Transverse colon (tissue), 4 donors: ENCODE data around the gene TBC1D8.

ENCODE experiments used
- CTCF ChIP-seq, 5 experiments: fragments of 200-600 bp in 3 of 5; fragments of 450-650 bp in 2 of 5; sonication (generic) in 3 of 5; IDR thresholded peaks; 1 replicate in 2 of 5; 2 replicates in 3 of 5; pipeline ENCODE4 v1.5.1; 2016 to 2017; ENCODE audit warnings: antibody characterized with exemption in 5 of 5, inconsistent platforms in 3 of 5, mild to moderate bottlenecking in 2 of 5, moderate library complexity in 1 of 5
- EP300 ChIP-seq: sonication (generic); formaldehyde crosslinking; IDR thresholded peaks from one replicate; pipeline ENCODE4 v1.6.1; 2017; ENCODE audit warnings: antibody characterized with exemption, low read depth
- POLR2A ChIP-seq: fragments of 450-650 bp; IDR thresholded peaks from one replicate; pipeline ENCODE4 v1.6.1; 2016; ENCODE audit warnings: antibody characterized with exemption, mild to moderate bottlenecking, moderate library complexity
- POLR2AphosphoS5 ChIP-seq, 3 donors: sonication (generic); formaldehyde crosslinking; IDR thresholded peaks; one replicate each; pipeline ENCODE4 v1.6.1; 2016; ENCODE audit warnings: antibody characterized with exemption in 3 of 3

DNA sequence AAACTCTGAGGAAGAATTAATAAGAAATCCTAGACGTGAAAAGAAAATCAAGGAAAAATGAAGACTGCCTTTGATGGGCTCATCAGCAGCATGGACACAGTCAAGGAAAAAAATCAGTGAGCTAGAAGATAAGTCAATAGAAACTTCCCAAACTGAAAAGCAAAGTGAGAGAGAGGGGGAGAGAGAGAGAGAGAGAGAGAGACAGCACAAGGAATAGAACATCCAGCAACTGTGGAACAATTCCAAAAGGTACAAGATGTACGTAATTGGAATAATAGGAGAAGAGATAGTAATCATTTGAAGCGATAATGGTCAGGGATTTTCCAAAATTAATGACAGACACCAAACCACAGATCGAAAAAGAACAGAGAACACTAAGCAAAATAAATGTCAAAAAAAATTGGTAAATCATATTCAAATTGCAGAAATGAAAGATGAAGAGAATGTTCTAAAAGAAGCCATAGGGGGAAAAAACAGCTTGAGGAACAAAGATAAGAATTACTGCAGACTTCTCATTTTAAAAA, 54.5 kb downstream of the TBC1D8 start:
- TF ChIP-seq CTCF (IDR thresholded peaks at IDR 0.05) (no peak), POLR2A (no peak), EP300 (no peak), POLR2AphosphoS5 (IDR thresholded peaks at IDR 0.05) (no peak)
